ENCODE measurements around the gene CASK.

CASK gene

DNA sequence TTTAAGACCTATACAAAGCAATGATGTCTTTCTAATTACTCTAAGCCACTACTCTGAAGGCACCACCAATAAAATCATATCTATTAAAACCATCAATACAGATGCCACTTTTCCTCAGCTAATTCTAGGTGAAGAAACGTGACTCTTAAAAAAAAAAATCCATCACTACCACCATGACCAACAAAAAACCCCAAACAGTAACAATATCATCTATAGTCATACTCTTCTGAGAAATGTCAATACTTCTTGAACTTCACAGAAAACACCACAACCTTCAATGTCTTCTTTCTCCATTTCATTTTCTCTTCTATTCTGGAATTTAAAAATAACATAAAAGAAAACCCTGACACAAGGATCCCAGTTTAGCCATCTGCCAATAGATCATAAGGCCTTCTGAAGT lies 35.7 kb downstream of the CASK start:
- Histone ChIP-seq H3K36me3 (ENCODE audit: control insufficient read depth in 2 of 2, insufficient read depth in 2 of 2, low read length in 2 of 2) (no peaks in the 10 kb centered on the region), H3K4me1 (ENCODE audit: control insufficient read depth in 2 of 2, insufficient read depth in 2 of 2, low read length in 2 of 2) (no peaks in the 10 kb centered on the region), H3K27ac (ENCODE audit: low read depth in 2 of 2, low read length in 2 of 2) (no peak overlapping the region), H3K9ac (ENCODE audit: low read depth in 1 of 2, low read length in 2 of 2) (no peak overlapping the region), H3K27me3 (ENCODE audit: control insufficient read depth in 2 of 2, insufficient read depth in 2 of 2, low read length in 2 of 2) (no peaks in the 10 kb centered on the region), H3K9me3 (ENCODE audit: control insufficient read depth in 2 of 2, low read length in 2 of 2) (no peaks in the 10 kb centered on the region), H3K4me3 (ENCODE audit: low read length in 2 of 2) (no peak overlapping the region)

DNA sequence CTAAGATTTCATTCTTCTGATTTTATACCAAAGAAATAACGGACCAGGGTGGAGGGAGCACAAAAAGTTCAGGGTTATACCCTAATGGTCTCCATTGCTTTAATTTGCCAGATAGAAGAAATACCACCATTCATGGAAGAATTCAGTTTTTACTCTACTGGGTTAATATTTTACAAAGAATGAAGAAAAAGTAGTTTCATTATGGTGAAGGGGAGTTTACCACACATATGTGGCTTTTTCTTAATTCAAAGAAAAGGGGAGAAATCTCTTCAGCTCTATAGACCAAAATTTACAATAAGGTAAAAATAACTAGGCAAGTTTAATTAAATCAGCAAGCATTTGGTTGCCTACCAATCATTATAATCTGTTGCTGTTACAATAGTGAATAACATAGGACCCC lies 37.6 kb downstream of the CASK start:
- H3K36me3 ChIP-seq (ENCODE audit: control insufficient read depth in 2 of 2, insufficient read depth in 2 of 2, low read length in 2 of 2) = no peaks in the 10 kb centered on the region
- no peaks in the 10 kb centered on the region for H3K27me3 ChIP-seq (ENCODE audit: control insufficient read depth in 2 of 2, insufficient read depth in 2 of 2, low read length in 2 of 2)
- H3K9me3 ChIP-seq (ENCODE audit: control insufficient read depth in 2 of 2, low read length in 2 of 2) = no peaks in the 10 kb centered on the region
- no peak overlapping the region for H3K27ac ChIP-seq (ENCODE audit: low read depth in 2 of 2, low read length in 2 of 2)
- H3K4me1 ChIP-seq (ENCODE audit: control insufficient read depth in 2 of 2, insufficient read depth in 2 of 2, low read length in 2 of 2) = no peaks in the 10 kb centered on the region
- no peak overlapping the region for H3K4me3 ChIP-seq (ENCODE audit: low read length in 2 of 2)
- H3K9ac ChIP-seq (ENCODE audit: low read depth in 1 of 2, low read length in 2 of 2) = no peak overlapping the region

DNA sequence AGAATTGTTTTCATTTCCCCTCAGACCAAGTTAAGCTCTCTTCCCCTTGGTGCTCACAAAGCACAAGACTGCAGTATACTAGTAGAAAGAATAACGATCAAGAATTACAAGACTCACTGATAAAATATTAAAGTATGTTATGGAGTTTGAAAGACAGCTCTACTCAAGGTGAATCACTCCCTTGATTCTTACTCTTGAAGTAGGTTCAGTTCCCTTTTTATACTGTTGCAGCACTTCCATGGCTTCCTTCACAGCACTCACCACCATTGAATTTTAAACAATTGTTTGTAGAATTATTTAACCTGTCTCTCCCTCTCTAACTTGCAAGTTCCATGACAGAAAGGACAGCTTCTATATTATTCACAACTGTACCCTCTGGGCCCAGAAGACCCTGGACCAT lies 42.2 kb downstream of the CASK start:
- Histone ChIP-seq H3K9ac (ENCODE audit: low read depth in 1 of 2, low read length in 2 of 2) (no peak overlapping the region), H3K27me3 (ENCODE audit: control insufficient read depth in 2 of 2, insufficient read depth in 2 of 2, low read length in 2 of 2) (peaks cover 0 to 2% of the 10 kb centered on the region in 2 donors), H3K9me3 (ENCODE audit: control insufficient read depth in 2 of 2, low read length in 2 of 2) (no peaks in the 10 kb centered on the region), H3K27ac (ENCODE audit: low read depth in 2 of 2, low read length in 2 of 2) (no peak overlapping the region), H3K36me3 (ENCODE audit: control insufficient read depth in 2 of 2, insufficient read depth in 2 of 2, low read length in 2 of 2) (no peaks in the 10 kb centered on the region), H3K4me1 (ENCODE audit: control insufficient read depth in 2 of 2, insufficient read depth in 2 of 2, low read length in 2 of 2) (no peaks in the 10 kb centered on the region), H3K4me3 (ENCODE audit: low read length in 2 of 2) (no peak overlapping the region)

DNA sequence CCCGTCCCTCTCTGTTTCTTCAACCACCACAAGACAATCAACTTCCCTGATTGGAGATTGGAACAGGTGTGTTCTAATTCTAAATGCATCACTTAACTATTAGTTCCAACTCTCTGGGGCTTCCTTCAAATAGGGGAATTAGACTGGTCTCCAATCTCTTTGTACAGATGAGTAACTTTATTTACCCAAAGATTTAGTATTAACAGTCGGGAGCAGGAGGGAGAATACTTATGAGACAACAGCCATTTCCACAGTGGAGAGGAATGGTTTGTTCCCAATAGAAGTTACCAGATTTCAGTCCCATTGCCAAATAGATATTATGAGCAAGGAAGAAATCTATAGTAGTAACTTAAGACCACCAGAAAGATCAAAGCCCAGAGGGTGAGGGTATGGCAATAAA lies 46.2 kb downstream of the CASK start:
- Histone ChIP-seq H3K9me3 (ENCODE audit: control insufficient read depth in 2 of 2, low read length in 2 of 2) (no peaks in the 10 kb centered on the region), H3K36me3 (ENCODE audit: control insufficient read depth in 2 of 2, insufficient read depth in 2 of 2, low read length in 2 of 2) (no peaks in the 10 kb centered on the region), H3K27ac (ENCODE audit: low read depth in 2 of 2, low read length in 2 of 2) (no peak overlapping the region), H3K27me3 (ENCODE audit: control insufficient read depth in 2 of 2, insufficient read depth in 2 of 2, low read length in 2 of 2) (peaks cover 0 to 2% of the 10 kb centered on the region in 2 donors), H3K4me3 (ENCODE audit: low read length in 2 of 2) (no peak overlapping the region), H3K4me1 (ENCODE audit: control insufficient read depth in 2 of 2, insufficient read depth in 2 of 2, low read length in 2 of 2) (no peaks in the 10 kb centered on the region), H3K9ac (ENCODE audit: low read depth in 1 of 2, low read length in 2 of 2) (no peak overlapping the region)

DNA sequence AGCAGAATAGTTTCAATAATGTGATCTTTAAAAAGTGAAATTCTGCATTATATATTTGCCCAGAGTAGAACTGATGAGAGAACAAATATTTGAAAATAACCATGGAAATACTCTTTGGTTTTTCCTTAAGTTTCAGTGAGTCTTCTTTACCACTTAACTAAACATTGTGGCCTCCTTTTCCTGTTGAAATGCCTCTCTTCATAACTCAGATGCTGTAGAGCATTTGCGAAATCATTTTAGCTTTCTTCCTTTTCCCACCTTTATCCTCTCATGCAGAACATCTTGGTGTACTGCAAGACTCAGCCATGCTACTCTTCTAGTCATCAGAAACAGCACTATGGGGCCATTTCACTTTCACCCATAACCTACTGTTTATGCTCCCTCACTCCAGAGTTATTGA lies 48.2 kb downstream of the CASK start:
- Histone ChIP-seq H3K9ac (ENCODE audit: low read depth in 1 of 2, low read length in 2 of 2) (no peak overlapping the region), H3K9me3 (ENCODE audit: control insufficient read depth in 2 of 2, low read length in 2 of 2) (no peaks in the 10 kb centered on the region), H3K27me3 (ENCODE audit: control insufficient read depth in 2 of 2, insufficient read depth in 2 of 2, low read length in 2 of 2) (peaks cover 0 to 2% of the 10 kb centered on the region in 2 donors), H3K36me3 (ENCODE audit: control insufficient read depth in 2 of 2, insufficient read depth in 2 of 2, low read length in 2 of 2) (no peaks in the 10 kb centered on the region), H3K4me3 (ENCODE audit: low read length in 2 of 2) (no peak overlapping the region), H3K4me1 (ENCODE audit: control insufficient read depth in 2 of 2, insufficient read depth in 2 of 2, low read length in 2 of 2) (no peaks in the 10 kb centered on the region), H3K27ac (ENCODE audit: low read depth in 2 of 2, low read length in 2 of 2) (no peak overlapping the region)

DNA sequence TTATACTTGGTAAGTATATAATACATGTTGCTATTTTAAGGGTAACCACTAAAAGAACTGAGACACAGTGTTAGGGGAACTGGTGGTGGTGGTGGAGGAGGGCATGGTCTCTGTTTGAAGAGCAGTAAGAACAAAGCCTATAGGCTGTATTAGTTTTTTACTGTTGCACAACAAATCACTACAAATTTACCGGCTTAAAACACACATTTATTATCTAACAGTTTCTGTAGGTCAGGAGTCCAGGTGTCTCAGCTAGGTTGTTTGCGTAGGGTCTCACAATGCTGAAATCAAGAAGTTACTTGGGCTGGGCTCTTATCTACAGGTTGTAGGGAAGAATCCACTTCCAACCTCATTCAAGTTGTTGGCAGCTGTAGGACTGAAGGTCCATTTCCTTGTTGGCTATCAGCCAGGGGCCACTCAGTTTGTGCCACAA lies 52.6 kb downstream of the CASK start:
- H3K27ac ChIP-seq (ENCODE audit: low read depth in 2 of 2, low read length in 2 of 2) = no peak overlapping the region
- H3K36me3 ChIP-seq (ENCODE audit: control insufficient read depth in 2 of 2, insufficient read depth in 2 of 2, low read length in 2 of 2) = no peaks in the 10 kb centered on the region
- peaks cover 0 to 4% of the 10 kb centered on the region in 2 donors for H3K4me1 ChIP-seq (ENCODE audit: control insufficient read depth in 2 of 2, insufficient read depth in 2 of 2, low read length in 2 of 2)
- no peak overlapping the region for H3K4me3 ChIP-seq (ENCODE audit: low read length in 2 of 2)
- H3K9me3 ChIP-seq (ENCODE audit: control insufficient read depth in 2 of 2, low read length in 2 of 2) = no peaks in the 10 kb centered on the region
- no peak overlapping the region for H3K9ac ChIP-seq (ENCODE audit: low read depth in 1 of 2, low read length in 2 of 2)
- H3K27me3 ChIP-seq (ENCODE audit: control insufficient read depth in 2 of 2, insufficient read depth in 2 of 2, low read length in 2 of 2) = no peaks in the 10 kb centered on the region

DNA sequence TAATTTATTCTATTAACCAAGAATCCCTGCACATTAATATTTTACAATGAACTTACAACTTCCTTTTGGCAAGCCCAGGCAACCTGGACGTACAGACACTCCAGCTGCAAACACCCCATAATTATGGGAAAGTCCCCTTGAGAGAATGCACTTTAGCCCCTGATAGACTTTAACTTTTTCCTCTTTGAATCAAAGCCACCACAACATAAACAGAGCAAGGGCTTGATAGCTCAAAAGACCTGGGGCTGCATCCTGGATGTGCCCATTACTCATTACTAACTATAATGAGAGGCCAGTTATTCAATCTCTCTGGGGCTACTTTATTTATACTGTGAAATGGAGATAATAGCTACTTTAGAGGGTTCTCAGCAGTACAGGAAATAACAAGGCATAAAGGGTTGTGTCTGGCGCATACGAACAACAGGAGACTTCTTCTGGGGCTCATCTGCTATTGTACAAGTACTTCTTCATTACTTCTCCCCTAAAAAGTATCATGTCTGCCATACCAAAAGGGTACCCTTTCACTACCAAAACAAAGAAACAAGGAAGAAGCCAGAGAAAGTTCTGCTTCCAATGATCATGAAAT lies 54.9 kb downstream of the CASK start:
- Histone ChIP-seq H3K27me3 (ENCODE audit: control insufficient read depth in 2 of 2, insufficient read depth in 2 of 2, low read length in 2 of 2) (no peaks in the 10 kb centered on the region), H3K9me3 (ENCODE audit: control insufficient read depth in 2 of 2, low read length in 2 of 2) (no peaks in the 10 kb centered on the region), H3K4me3 (ENCODE audit: low read length in 2 of 2) (no peak overlapping the region), H3K4me1 (ENCODE audit: control insufficient read depth in 2 of 2, insufficient read depth in 2 of 2, low read length in 2 of 2) (peaks cover 0 to 4% of the 10 kb centered on the region in 2 donors), H3K9ac (ENCODE audit: low read depth in 1 of 2, low read length in 2 of 2) (no peak overlapping the region), H3K36me3 (ENCODE audit: control insufficient read depth in 2 of 2, insufficient read depth in 2 of 2, low read length in 2 of 2) (no peaks in the 10 kb centered on the region), H3K27ac (ENCODE audit: low read depth in 2 of 2, low read length in 2 of 2) (no peak overlapping the region)

DNA sequence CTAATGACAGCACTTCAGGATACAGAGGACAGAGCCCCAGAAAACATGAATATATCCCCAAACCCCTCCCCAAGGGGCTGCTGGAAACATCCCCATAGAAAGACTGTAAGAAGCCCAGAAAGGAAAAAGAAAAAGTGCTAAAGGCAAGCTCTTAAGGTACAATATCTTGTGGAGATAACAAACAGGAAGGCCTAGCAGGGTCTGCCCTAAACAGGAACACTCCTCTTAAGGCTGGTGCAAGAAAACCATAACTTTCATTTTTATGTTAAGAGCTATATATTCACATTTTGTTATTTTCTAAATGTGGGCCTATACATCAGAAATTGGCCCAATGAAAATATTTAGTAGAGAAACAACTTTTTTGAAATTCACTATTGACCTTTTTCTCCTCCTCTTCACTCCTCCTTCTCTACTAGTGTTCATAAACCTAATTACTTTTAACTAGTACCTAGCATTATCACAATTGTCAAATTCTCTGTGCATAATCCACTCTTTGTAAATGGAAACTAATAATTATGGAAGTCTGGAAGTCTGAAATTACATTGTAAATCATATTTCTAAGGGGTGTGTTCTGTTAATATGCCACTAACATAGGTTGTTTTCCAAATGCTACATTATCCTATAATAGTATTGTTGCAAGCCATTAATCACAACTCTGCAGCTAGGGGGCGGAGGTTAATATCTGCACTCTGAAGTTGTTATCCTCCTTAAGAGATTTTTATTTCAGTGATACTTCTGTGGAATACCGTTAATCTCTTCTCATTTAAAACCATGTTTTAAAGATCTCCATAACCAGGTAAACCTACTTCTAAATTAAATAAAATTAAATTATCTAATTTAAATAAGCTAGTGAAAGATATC lies 59.8 kb downstream of the CASK start:
- H3K4me1 ChIP-seq (ENCODE audit: control insufficient read depth in 2 of 2, insufficient read depth in 2 of 2, low read length in 2 of 2) = peaks cover 0 to 3% of the 10 kb centered on the region in 2 donors
- no peaks in the 10 kb centered on the region for H3K36me3 ChIP-seq (ENCODE audit: control insufficient read depth in 2 of 2, insufficient read depth in 2 of 2, low read length in 2 of 2)
- H3K4me3 ChIP-seq (ENCODE audit: low read length in 2 of 2) = no peak overlapping the region
- H3K9me3 ChIP-seq (ENCODE audit: control insufficient read depth in 2 of 2, low read length in 2 of 2) = no peaks in the 10 kb centered on the region
- H3K9ac ChIP-seq (ENCODE audit: low read depth in 1 of 2, low read length in 2 of 2) = no peak overlapping the region
- H3K27ac ChIP-seq (ENCODE audit: low read depth in 2 of 2, low read length in 2 of 2) = no peak overlapping the region
- no peaks in the 10 kb centered on the region for H3K27me3 ChIP-seq (ENCODE audit: control insufficient read depth in 2 of 2, insufficient read depth in 2 of 2, low read length in 2 of 2)

DNA sequence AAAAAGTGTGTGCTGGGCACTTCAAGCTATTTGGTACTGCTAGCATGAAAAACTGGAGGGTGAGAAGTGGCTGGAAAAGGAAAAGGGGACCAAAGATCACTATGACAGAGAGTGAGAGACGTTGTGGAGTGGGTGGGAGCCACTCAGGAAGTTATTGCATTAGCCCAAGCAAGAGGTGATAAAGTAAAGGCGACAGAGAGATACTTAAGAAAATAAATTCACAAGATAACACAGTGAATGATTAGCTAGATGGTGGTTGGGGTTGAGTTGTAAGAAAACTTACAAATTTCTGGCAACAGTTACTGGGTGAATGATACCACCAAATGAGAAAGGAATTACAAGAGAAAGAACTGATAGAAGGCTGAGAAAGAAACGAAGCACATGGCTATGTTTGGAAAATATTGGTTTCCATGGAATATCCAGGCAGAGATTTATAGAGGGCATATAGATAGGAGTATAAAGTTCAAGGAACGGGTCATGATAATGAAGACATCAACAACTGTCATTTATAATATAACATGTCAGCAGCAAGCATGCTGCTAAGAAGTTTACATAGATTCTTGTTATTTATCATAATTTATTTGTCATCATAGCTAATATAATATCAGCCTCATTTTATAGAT lies 60.7 kb downstream of the CASK start:
- Histone ChIP-seq H3K9ac (ENCODE audit: low read depth in 1 of 2, low read length in 2 of 2) (no peak overlapping the region), H3K4me1 (ENCODE audit: control insufficient read depth in 2 of 2, insufficient read depth in 2 of 2, low read length in 2 of 2) (peaks cover 0 to 2% of the 10 kb centered on the region in 2 donors), H3K9me3 (ENCODE audit: control insufficient read depth in 2 of 2, low read length in 2 of 2) (no peaks in the 10 kb centered on the region), H3K36me3 (ENCODE audit: control insufficient read depth in 2 of 2, insufficient read depth in 2 of 2, low read length in 2 of 2) (no peaks in the 10 kb centered on the region), H3K27me3 (ENCODE audit: control insufficient read depth in 2 of 2, insufficient read depth in 2 of 2, low read length in 2 of 2) (no peaks in the 10 kb centered on the region), H3K27ac (ENCODE audit: low read depth in 2 of 2, low read length in 2 of 2) (no peak overlapping the region), H3K4me3 (ENCODE audit: low read length in 2 of 2) (no peak overlapping the region)

DNA sequence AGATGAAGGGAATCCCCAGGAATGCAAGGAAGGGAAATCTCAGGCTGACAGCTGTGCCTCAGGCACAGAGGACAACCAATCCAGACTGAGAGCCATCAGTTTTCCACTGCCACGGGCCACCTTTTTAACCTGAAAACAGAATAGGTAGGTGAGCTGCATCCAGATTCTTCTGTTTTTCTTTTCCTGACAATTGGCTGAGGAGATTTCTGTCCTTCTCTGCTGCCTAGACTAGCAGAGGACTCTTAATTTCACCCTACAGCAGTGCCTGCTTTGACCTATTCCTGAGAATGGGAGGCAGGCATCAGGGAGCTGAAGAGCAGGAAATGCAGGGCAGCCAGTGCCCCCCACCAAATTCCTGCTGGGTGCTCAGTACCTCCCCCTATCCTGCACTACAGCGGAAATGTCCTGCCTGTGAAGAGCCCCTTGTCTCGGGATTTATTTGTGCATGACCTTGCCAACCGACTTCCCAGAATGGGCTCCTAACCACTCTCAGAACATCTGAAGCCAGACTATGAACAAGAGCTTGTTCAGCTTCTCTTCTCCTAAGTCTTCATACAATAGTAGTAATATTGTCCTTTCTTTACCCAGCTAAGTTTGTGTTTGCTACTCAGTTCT lies 65.1 kb downstream of the CASK start:
- H3K27me3 ChIP-seq (ENCODE audit: control insufficient read depth in 2 of 2, insufficient read depth in 2 of 2, low read length in 2 of 2) = no peaks in the 10 kb centered on the region
- no peak overlapping the region for H3K9ac ChIP-seq (ENCODE audit: low read depth in 1 of 2, low read length in 2 of 2)
- H3K36me3 ChIP-seq (ENCODE audit: control insufficient read depth in 2 of 2, insufficient read depth in 2 of 2, low read length in 2 of 2) = no peaks in the 10 kb centered on the region
- H3K4me3 ChIP-seq (ENCODE audit: low read length in 2 of 2) = no peak overlapping the region
- H3K27ac ChIP-seq (ENCODE audit: low read depth in 2 of 2, low read length in 2 of 2) = no peak overlapping the region
- peaks cover 0 to 2% of the 10 kb centered on the region in 2 donors for H3K4me1 ChIP-seq (ENCODE audit: control insufficient read depth in 2 of 2, insufficient read depth in 2 of 2, low read length in 2 of 2)
- no peaks in the 10 kb centered on the region for H3K9me3 ChIP-seq (ENCODE audit: control insufficient read depth in 2 of 2, low read length in 2 of 2)
